TTC549 (cell line): ENCODE measurements around the gene ATP7B.

Experiments
- FAIRE-seq: peaks from 2 replicates; lab custom pipeline; 2012; peaks lifted over from hg19 to GRCh38; lab: Jason Lieb, UNC

Gene ATP7B

GRCh38 chr13:51944428-51944827, 66.8 kb downstream of the ATP7B start:
- FAIRE-seq, result no peak

- FAIRE-seq, result no peak
Measured at GRCh38 chr13:51943721-51944120, 67.5 kb downstream of the ATP7B start.

- FAIRE-seq, result no peak
Measured at GRCh38 chr13:51942189-51942588, 69.1 kb downstream of the ATP7B start.

GRCh38 chr13:51938454-51938853, 72.8 kb downstream of the ATP7B start:
- no peak for FAIRE-seq

GRCh38 chr13:51937320-51938290, 73.6 kb downstream of the ATP7B start:
- no peak for FAIRE-seq

GRCh38 chr13:51935326-51936171, 75.7 kb downstream of the ATP7B start:
- FAIRE-seq, result no peak

- FAIRE-seq, result no peak
Measured at GRCh38 chr13:51934461-51935087, 76.7 kb downstream of the ATP7B start.

- FAIRE-seq, result no peak
Measured at GRCh38 chr13:51933466-51934058, 77.7 kb downstream of the ATP7B start.

- no peak for FAIRE-seq
Measured at GRCh38 chr13:51932231-51932630, 79.0 kb downstream of the ATP7B start.

- FAIRE-seq, result no peak
Measured at GRCh38 chr13:51931606-51932005, 79.6 kb downstream of the ATP7B start.

GRCh38 chr13:51929699-51930098, 81.6 kb downstream of the ATP7B start:
- no peak for FAIRE-seq

- FAIRE-seq, result no peak
Measured at GRCh38 chr13:51928231-51928630, 83.0 kb downstream of the ATP7B start.

GRCh38 chr13:51927129-51927528, 84.1 kb downstream of the ATP7B start:
- no peak for FAIRE-seq

GRCh38 chr13:51926528-51926885, 84.7 kb downstream of the ATP7B start:
- no peak for FAIRE-seq

- no peak for FAIRE-seq
Measured at GRCh38 chr13:51925865-51926527, 85.3 kb downstream of the ATP7B start.

GRCh38 chr13:51924756-51925544, 86.3 kb downstream of the ATP7B start:
- no peak for FAIRE-seq

GRCh38 chr13:51923983-51924539, 87.2 kb downstream of the ATP7B start:
- no peak for FAIRE-seq

- FAIRE-seq, result no peak
Measured at GRCh38 chr13:51922771-51923480, 88.3 kb downstream of the ATP7B start.

- FAIRE-seq, result no peak
Measured at GRCh38 chr13:51921790-51922740, 89.2 kb downstream of the ATP7B start.
